GM23248 (cell line): ENCODE data around the gene TP53. TPM values are rescaled to one million over a fixed set of nuclear protein-coding genes. Genes with fewer than 3 reads are reported as not detected.

Experiments used
- DNase-seq: peaks from one replicate; pipeline ENCODE4 v3.0.0-alpha.2; 2015
- H2AFZ ChIP-seq: fragments of 200-600 bp; sonication (generic); 2 replicates; pipeline ENCODE4 v1.6.1; 2016; ENCODE audit warnings: antibody characterized with exemption
- H3F3A ChIP-seq: fragments of 200-600 bp; sonication (generic); 2 replicates; pipeline ENCODE4 v1.6.1; 2016; ENCODE audit warnings: mild to moderate bottlenecking, antibody characterized with exemption, mixed run types; ENCODE audit not compliant: insufficient read depth
- H3K27ac ChIP-seq: fragments of 200-600 bp; sonication (generic); 2 replicates; pipeline ENCODE4 v1.5.1; 2016; ENCODE audit warnings: mild to moderate bottlenecking
- H3K27me3 ChIP-seq: fragments of 200-600 bp; sonication (generic); replicated peaks from 2 replicates; pipeline ENCODE4 v1.6.1; 2016; ENCODE audit warnings: mild to moderate bottlenecking; ENCODE audit not compliant: insufficient read depth
- H3K36me3 ChIP-seq: fragments of 200-600 bp; sonication (generic); 2 replicates; pipeline ENCODE4 v1.6.1; 2016; ENCODE audit warnings: low read depth, mild to moderate bottlenecking
- H3K4me1 ChIP-seq: fragments of 200-600 bp; sonication (generic); 2 replicates; pipeline ENCODE4 v1.6.1; 2016; ENCODE audit warnings: mild to moderate bottlenecking; ENCODE audit not compliant: insufficient read depth
- H3K4me2 ChIP-seq: fragments of 200-600 bp; sonication (generic); one replicate; pipeline ENCODE4 v1.6.1; 2016; ENCODE audit warnings: mild to moderate bottlenecking; ENCODE audit not compliant: unreplicated experiment
- H3K4me3 ChIP-seq: fragments of 200-600 bp; sonication (generic); 2 replicates; pipeline ENCODE4 v1.5.1; 2016; ENCODE audit warnings: mild to moderate bottlenecking
- H3K79me2 ChIP-seq: fragments of 200-600 bp; sonication (generic); 2 replicates; pipeline ENCODE4 v1.6.1; 2016; ENCODE audit warnings: mild to moderate bottlenecking; ENCODE audit not compliant: insufficient read depth
- H3K9ac ChIP-seq: fragments of 200-600 bp; sonication (generic); 2 replicates; pipeline ENCODE4 v1.6.1; 2016; ENCODE audit warnings: mild to moderate bottlenecking
- H3K9me2 ChIP-seq: fragments of 200-600 bp; sonication (generic); 2 replicates; pipeline ENCODE4 v1.6.1; 2016; ENCODE audit warnings: mixed run types, mild to moderate bottlenecking, moderate library complexity; ENCODE audit not compliant: insufficient read depth
- H3K9me3 ChIP-seq: fragments of 200-600 bp; sonication (generic); one replicate; pipeline ENCODE4 v1.6.1; 2017; ENCODE audit warnings: low read depth
- H4K20me1 ChIP-seq: fragments of 200-600 bp; sonication (generic); 2 replicates; pipeline ENCODE4 v1.6.0; 2016; ENCODE audit not compliant: insufficient read depth
- EZH2 ChIP-seq: fragments of 200-600 bp; sonication (generic); IDR thresholded peaks from 2 replicates; pipeline ENCODE4 v1.6.1; 2018; ENCODE audit warnings: antibody characterized with exemption, mild to moderate bottlenecking; ENCODE audit not compliant: insufficient read depth, poor library complexity, severe bottlenecking
- EZH2phosphoT487 ChIP-seq: fragments of 200-600 bp; sonication (generic); IDR thresholded peaks from 2 replicates; pipeline ENCODE4 v1.6.1; 2018; ENCODE audit warnings: antibody characterized with exemption, moderate library complexity, mild to moderate bottlenecking, low read depth; ENCODE audit not compliant: insufficient read depth
- WGBS, 2 experiments: methylation state at CpG; one replicate each; pipeline ENCODE4 v1.1.6; 2015 to 2017; ENCODE audit warnings: low lambda C conversion rate in 2 of 2, low coverage in 1 of 2; ENCODE audit errors: missing lambda C conversion rate in 2 of 2; 5-methylcytosine and 5-hydroxymethylcytosine counted together
- in situ Hi-C: fragments of 300-500 bp; cut with MboI; formaldehyde crosslinking; loops from 2 replicates; pipeline ENCODE4 v1.15.0; 2020
- polyA plus RNA-seq: library from polyadenylated mRNA; unstranded; fragments of >200 nt; fragmentation: Nextera tagmentation; extraction: Ambion mirVana; gene quantifications from 2 replicates; pipeline ENCODE4 v1.2.1, GENCODE V29; 2016
- total RNA-seq: library from RNA; depleted of rRNA; stranded (reverse); fragments of >200 nt; shearing (Covaris generic); gene quantifications from 2 replicates; pipeline ENCODE4 v1.2.3, GENCODE V29; 2014

Gene TP53
- total and polyA plus RNA-seq, 2 experiments from 2014 or later, result 26.2 to 29.8 TPM

GRCh38 chr17:7705269-7706255 lies 18.3 kb upstream of the TP53 start:
- Histone ChIP-seq H2AFZ (peak overlapping the region; percentile 88), H3K27me3 (peaks cover 8% of the 10 kb centered on the region; the same call in 1 of the 2 replicates), H3K36me3 (no peaks in the 10 kb centered on the region), H3K4me3 (peak overlapping the region; percentile 77), H3K27ac (no peak overlapping the region), H3K9me2 (no peaks in the 10 kb centered on the region), H3K4me2 (peak overlapping the region; percentile 98), H3K9ac (0 out of 2 replicates have a peak overlapping the region, but pooled peaks have one; percentile 51), H3K79me2 (no peaks in the 10 kb centered on the region), H3K9me3 (no peaks in the 10 kb centered on the region), H4K20me1 (no peaks in the 10 kb centered on the region), H3K4me1 (peaks cover 12% of the 10 kb centered on the region), H3F3A (no peaks in the 10 kb centered on the region)
- no peak for DNase-seq
- in situ Hi-C loops, result no loop called here
- 15 to 25% methylated on average over 31 to 43 of the region's 50 CpGs for WGBS, 2 experiments
- no peak for TF ChIP-seq EZH2
- TF ChIP-seq EZH2phosphoT487, result no peak

GRCh38 chr17:7704601-7705268 lies 17.4 kb upstream of the TP53 start, which contains the start of gene EFNB3:
Gene EFNB3 (plus strand): TSS chr17:7705202. CDS start chr17:7705599, 397 bp downstream.
- peaks cover 8% of the 10 kb centered on the region; the same call in 1 of the 2 replicates for H3K27me3 ChIP-seq
- peak within 1 kb of the TSS; percentile 88 for H2AFZ ChIP-seq
- no peak within 1 kb of the TSS for H3K27ac ChIP-seq
- H4K20me1 ChIP-seq, result no peaks in the 10 kb centered on the region
- WGBS, 2 experiments, result 2% methylated on average over 21 to 45 of the region's 45 CpGs
- peak within 1 kb of the TSS; percentile 77 for H3K4me3 ChIP-seq
- H3K79me2 ChIP-seq, result no peaks in the 10 kb centered on the region
- H3K9me2 ChIP-seq, result no peaks in the 10 kb centered on the region
- peak; percentile 54 for DNase-seq
- in situ Hi-C loops, result no loop called here
- TF ChIP-seq EZH2phosphoT487 (no peak), EZH2 (peak; percentile 31)
- peak within 1 kb of the TSS; percentile 98 for H3K4me2 ChIP-seq
- no peaks in the 10 kb centered on the region for H3K9me3 ChIP-seq
- no peaks in the 10 kb centered on the region for H3F3A ChIP-seq
- H3K9ac ChIP-seq, result peak within 1 kb of the TSS; percentile 51
- H3K36me3 ChIP-seq, result no peaks in the 10 kb centered on the region
- H3K4me1 ChIP-seq, result peaks cover 12% of the 10 kb centered on the region

- H3K9me2 ChIP-seq, result no peaks in the 10 kb centered on the region
- no peaks in the 10 kb centered on the region for H3F3A ChIP-seq
- H3K79me2 ChIP-seq, result no peaks in the 10 kb centered on the region
- no peaks in the 10 kb centered on the region for H3K9me3 ChIP-seq
- in situ Hi-C loops, result no loop called here
- DNase-seq, result peak; percentile 84
- H3K36me3 ChIP-seq, result no peaks in the 10 kb centered on the region
- peak overlapping the region; percentile 51 for H3K9ac ChIP-seq
- peak overlapping the region; percentile 98 for H3K4me2 ChIP-seq
- peak overlapping the region; percentile 77 for H3K4me3 ChIP-seq
- peaks cover 8% of the 10 kb centered on the region; the same call in 1 of the 2 replicates for H3K27me3 ChIP-seq
- H2AFZ ChIP-seq, result peak overlapping the region; percentile 88
- TF ChIP-seq EZH2phosphoT487 (no peak), EZH2 (no peak)
- WGBS, 2 experiments, result 13 to 16% methylated on average over 19 to 24 of the region's 24 CpGs
- H3K27ac ChIP-seq, result no peak overlapping the region
- peaks cover 12% of the 10 kb centered on the region for H3K4me1 ChIP-seq
- no peaks in the 10 kb centered on the region for H4K20me1 ChIP-seq
Measured at GRCh38 chr17:7703584-7704479, 16.5 kb upstream of the TP53 start.
